PC-3 (cell line): ENCODE data around the gene PMP22. TPM values are rescaled to one million over a fixed set of nuclear protein-coding genes. Genes with fewer than 3 reads are reported as not detected.

Source experiments
- ATAC-seq: fragments of 200-7000 bp; cut with Tn5 transposase; 2 replicates; pipeline ENCODE4 v1.9.1; 2020; ENCODE audit warnings: mild to moderate bottlenecking, moderate library complexity
- BruUV-seq: library from RNA; stranded (reverse); fragments of 400-500 nt; replicated peaks from 2 replicates; lab custom pipeline; 2021; lab: Mats Ljungman, UMichigan
- CTCF ChIA-PET: fragments of 300-600 bp; sonication (Branson Sonifier 250); formaldehyde crosslinking; loops from one replicate; lab custom pipeline; 2022; ENCODE audit warnings: antibody characterized with exemption; lab: Charles Lee
- POLR2A ChIA-PET: fragments of 300-600 bp; sonication (Branson Sonifier 250); formaldehyde crosslinking; loops from one replicate; lab custom pipeline; 2022; ENCODE audit warnings: antibody characterized with exemption; ENCODE audit not compliant: unreplicated experiment; lab: Charles Lee
- DNase-seq: peaks from one replicate; pipeline ENCODE4 v3.0.0-alpha.2; 2015
- H2AFZ ChIP-seq: fragments of 300-600 bp; sonication (generic); 2 replicates; pipeline ENCODE4 v1.6.0; 2016; ENCODE audit warnings: antibody characterized with exemption, low read length
- H3F3A ChIP-seq: fragments of 300-600 bp; sonication (generic); one replicate; pipeline ENCODE4 v1.6.0; 2017; ENCODE audit warnings: antibody characterized with exemption, low read length, control low read depth, mild to moderate bottlenecking; ENCODE audit not compliant: unreplicated experiment
- H3K27ac ChIP-seq: fragments of 300-600 bp; sonication (generic); 2 replicates; pipeline ENCODE4 v1.5.1; 2016; ENCODE audit warnings: mild to moderate bottlenecking, low read length
- H3K27me3 ChIP-seq: fragments of 300-600 bp; sonication (generic); 2 replicates; pipeline ENCODE4 v1.6.1; 2016; ENCODE audit warnings: low read length, mixed read lengths
- H3K36me3 ChIP-seq: fragments of 300-600 bp; sonication (generic); 2 replicates; pipeline ENCODE4 v1.6.1; 2016; ENCODE audit warnings: low read depth, mixed run types, low read length, mixed read lengths
- H3K4me1 ChIP-seq: fragments of 300-600 bp; sonication (generic); 2 replicates; pipeline ENCODE4 v1.5.1; 2016; ENCODE audit warnings: low read length; ENCODE audit not compliant: insufficient read depth
- H3K4me2 ChIP-seq: fragments of 300-600 bp; sonication (generic); 2 replicates; pipeline ENCODE4 v1.6.0; 2016; ENCODE audit warnings: low read length
- H3K4me3 ChIP-seq: fragments of 300-600 bp; sonication (generic); 2 replicates; pipeline ENCODE4 v1.5.1; 2016; ENCODE audit warnings: mild to moderate bottlenecking, low read length, mixed read lengths
- H3K79me2 ChIP-seq: fragments of 300-600 bp; sonication (generic); 2 replicates; pipeline ENCODE4 v1.6.1; 2017; ENCODE audit warnings: low read length, mixed read lengths
- H3K9ac ChIP-seq: fragments of 300-600 bp; sonication (generic); 2 replicates; pipeline ENCODE4 v1.6.0; 2016; ENCODE audit warnings: mild to moderate bottlenecking, low read length
- H3K9me2 ChIP-seq: fragments of 300-600 bp; sonication (generic); replicated peaks from 2 replicates; pipeline ENCODE4 v1.6.1; 2016; ENCODE audit warnings: mixed run types, low read length, mixed read lengths
- H3K9me3 ChIP-seq: fragments of 300-600 bp; sonication (generic); 2 replicates; pipeline ENCODE4 v1.6.1; 2016; ENCODE audit warnings: low read length, mixed read lengths
- H4K20me1 ChIP-seq: fragments of 300-600 bp; sonication (generic); 2 replicates; pipeline ENCODE4 v1.6.1; 2016; ENCODE audit warnings: low read length, mixed read lengths
- CTCF ChIP-seq: fragments of 300-600 bp; sonication (generic); conservative IDR thresholded peaks from 2 replicates; pipeline ENCODE4 v1.5.1; 2017; ENCODE audit warnings: antibody characterized with exemption, low read depth, mild to moderate bottlenecking, low read length
- EZH2 ChIP-seq: fragments of 300-600 bp; sonication (generic); IDR thresholded peaks from one replicate; pipeline ENCODE4 v1.6.1; 2017; ENCODE audit warnings: antibody characterized with exemption, mild to moderate bottlenecking, low read length; ENCODE audit not compliant: unreplicated experiment
- EZH2phosphoT487 ChIP-seq: fragments of 300-600 bp; sonication (generic); IDR thresholded peaks from 2 replicates; pipeline ENCODE4 v1.6.1; 2018; ENCODE audit warnings: mild to moderate bottlenecking, antibody characterized with exemption, low read length, borderline replicate concordance
- intact Hi-C: fragments of 100-400 bp; cut with micrococcal nuclease; formaldehyde crosslinking; loops from 2 replicates; pipeline ENCODE4 v1.9.0; 2023
- total RNA-seq: library from RNA; depleted of rRNA; stranded (reverse); fragments of >200 nt; gene quantifications from 2 replicates; pipeline ENCODE4 v1.2.3, GENCODE V29; 2014

PMP22 gene
- total RNA-seq, 1 experiment from 2014 or later: 51.0 TPM

GRCh38 chr17:15250135-15250860 is 14.8 kb downstream of the PMP22 start:
- ChIA-PET POLR2A (no interaction called here), CTCF (no interaction called here)
- no peak for ATAC-seq
- Histone ChIP-seq H3K79me2 (peaks cover 32% of the 10 kb centered on the region), H3K4me2 (no peak overlapping the region), H3K27ac (no peak overlapping the region), H3K4me3 (no peak overlapping the region), H4K20me1 (peaks cover 37% of the 10 kb centered on the region), H3K9ac (no peak overlapping the region), H2AFZ (no peak overlapping the region), H3F3A (no peaks in the 10 kb centered on the region), H3K9me3 (no peaks in the 10 kb centered on the region), H3K36me3 (peaks cover 46% of the 10 kb centered on the region), H3K9me2 (no peaks in the 10 kb centered on the region), H3K4me1 (no peaks in the 10 kb centered on the region), H3K27me3 (no peaks in the 10 kb centered on the region)
- BruUV-seq: no TSS peak
- DNase-seq: no peak
- no peak for TF ChIP-seq EZH2
- TF ChIP-seq EZH2phosphoT487: no peak
- TF ChIP-seq CTCF: no peak
- intact Hi-C loops: no loop called here

- Histone ChIP-seq H3K27ac (no peak overlapping the region), H4K20me1 (peaks cover 43% of the 10 kb centered on the region), H3K27me3 (no peaks in the 10 kb centered on the region), H3K79me2 (peaks cover 34% of the 10 kb centered on the region), H3K4me1 (no peaks in the 10 kb centered on the region), H3K4me2 (no peak overlapping the region), H3F3A (no peaks in the 10 kb centered on the region), H3K36me3 (peaks cover 44% of the 10 kb centered on the region), H3K9ac (no peak overlapping the region), H3K4me3 (no peak overlapping the region), H2AFZ (no peak overlapping the region), H3K9me3 (no peaks in the 10 kb centered on the region), H3K9me2 (no peaks in the 10 kb centered on the region)
- no peak for ATAC-seq
- no TSS peak for BruUV-seq
- TF ChIP-seq CTCF (no peak), EZH2 (no peak), EZH2phosphoT487 (no peak)
- DNase-seq: no peak
- POLR2A ChIA-PET: no interaction called here
- CTCF ChIA-PET: interaction anchor here (2.3 kb wide), 1 partner anchor 253 kb away, joined by 13 read pairs; no protein-coding TSS in a partner anchor
- intact Hi-C loops: no loop called here
Measured at GRCh38 chr17:15249487-15249886, 15.6 kb downstream of the PMP22 start.

GRCh38 chr17:15247891-15248529 is 17.1 kb downstream of the PMP22 start:
- H3K79me2 ChIP-seq: peaks cover 35% of the 10 kb centered on the region
- POLR2A ChIA-PET: interaction anchor here (0.6 kb wide), 1 partner anchor 147 kb away, joined by 4 read pairs; no protein-coding TSS in a partner anchor

More at GRCh38 chr17:15247891-15248529, 17.1 kb downstream of the PMP22 start:
- peaks cover 29% of the 10 kb centered on the region for H3K36me3 ChIP-seq
- H3K4me2 ChIP-seq: no peak overlapping the region
- H3F3A ChIP-seq: no peaks in the 10 kb centered on the region
- no peaks in the 10 kb centered on the region for H3K27me3 ChIP-seq
- peaks cover 44% of the 10 kb centered on the region for H4K20me1 ChIP-seq
- H3K9me2 ChIP-seq: no peaks in the 10 kb centered on the region
- no peak overlapping the region for H3K9ac ChIP-seq
- no peak overlapping the region for H3K4me3 ChIP-seq
- no peak for TF ChIP-seq EZH2phosphoT487
- no peak for TF ChIP-seq EZH2
- TF ChIP-seq CTCF: peak; percentile 89
- intact Hi-C loops: no loop called here
- no peaks in the 10 kb centered on the region for H3K9me3 ChIP-seq
- BruUV-seq: no TSS peak
- ATAC-seq: no peak
- H3K27ac ChIP-seq: no peak overlapping the region
- CTCF ChIA-PET: interaction anchor here (0.8 to 2.3 kb wide), 3 partner anchors 9 to 255 kb away, joined by 3 to 13 read pairs (median 6); no protein-coding TSS in a partner anchor
- no peak overlapping the region for H2AFZ ChIP-seq
- peak; percentile 62 for DNase-seq
- no peaks in the 10 kb centered on the region for H3K4me1 ChIP-seq
